ENCODE results near the gene EFEMP1.

EFEMP1 gene

GRCh38 chr2:55923091-55923981, at the start of gene EFEMP1:
Gene EFEMP1, minus strand, starts transcription at chr2:55923782. Its CDS starts 1,342 bp downstream, at chr2:55922440.
- DNase-seq (ENCODE audit: low read depth) = no peak

GRCh38 chr2:55970500-55970899, 46.9 kb upstream of the EFEMP1 start:
- DNase-seq (ENCODE audit: low read depth) = no peak

- no peak for DNase-seq (ENCODE audit: low read depth)
Measured at GRCh38 chr2:55968941-55969340, 45.4 kb upstream of the EFEMP1 start.

GRCh38 chr2:55966401-55967118, 43.0 kb upstream of the EFEMP1 start:
- DNase-seq (ENCODE audit: low read depth) = no peak

GRCh38 chr2:55965966-55966365, 42.4 kb upstream of the EFEMP1 start:
- DNase-seq (ENCODE audit: low read depth) = no peak

- no peak for DNase-seq (ENCODE audit: low read depth)
Measured at GRCh38 chr2:55965276-55965675, 41.7 kb upstream of the EFEMP1 start.

- DNase-seq (ENCODE audit: low read depth) = no peak
Measured at GRCh38 chr2:55962915-55963314, 39.3 kb upstream of the EFEMP1 start.

- DNase-seq (ENCODE audit: low read depth) = no peak
Measured at GRCh38 chr2:55961318-55961911, 37.8 kb upstream of the EFEMP1 start.

- DNase-seq (ENCODE audit: low read depth) = no peak
Measured at GRCh38 chr2:55958756-55959155, 35.2 kb upstream of the EFEMP1 start.

- DNase-seq (ENCODE audit: low read depth) = no peak
Measured at GRCh38 chr2:55957142-55957541, 33.6 kb upstream of the EFEMP1 start.

GRCh38 chr2:55954306-55955035, 30.9 kb upstream of the EFEMP1 start:
- no peak for DNase-seq (ENCODE audit: low read depth)

- DNase-seq (ENCODE audit: low read depth) = no peak
Measured at GRCh38 chr2:55952415-55952814, 28.8 kb upstream of the EFEMP1 start.

GRCh38 chr2:55951533-55951932, 28.0 kb upstream of the EFEMP1 start:
- no peak for DNase-seq (ENCODE audit: low read depth)

- no peak for DNase-seq (ENCODE audit: low read depth)
Measured at GRCh38 chr2:55949613-55950012, 26.0 kb upstream of the EFEMP1 start.

- DNase-seq (ENCODE audit: low read depth) = no peak
Measured at GRCh38 chr2:55949211-55949610, 25.6 kb upstream of the EFEMP1 start.

GRCh38 chr2:55948176-55948923, 24.8 kb upstream of the EFEMP1 start:
- DNase-seq (ENCODE audit: low read depth) = no peak

GRCh38 chr2:55947752-55948151, 24.2 kb upstream of the EFEMP1 start:
- DNase-seq (ENCODE audit: low read depth) = no peak

GRCh38 chr2:55946793-55947192, 23.2 kb upstream of the EFEMP1 start:
- DNase-seq (ENCODE audit: low read depth) = no peak

- DNase-seq (ENCODE audit: low read depth) = no peak
Measured at GRCh38 chr2:55943466-55943865, 19.9 kb upstream of the EFEMP1 start.

- DNase-seq (ENCODE audit: low read depth) = no peak
Measured at GRCh38 chr2:55936351-55936750, 12.8 kb upstream of the EFEMP1 start.

GRCh38 chr2:55934337-55934736, 10.8 kb upstream of the EFEMP1 start:
- no peak for DNase-seq (ENCODE audit: low read depth)

Data from non-pigmented ciliary epithelial cell (primary cell).